Measurements from ENCODE around the gene CSF2RB. TPM values are rescaled to one million over a fixed set of nuclear protein-coding genes. Genes with fewer than 3 reads are reported as not detected.

Gene CSF2RB
- polyA plus RNA-seq, 2 of the 4 experiments (the other 2 are of a cell fraction) = not detected

GRCh38 chr22:36867695-36868094 is 45.7 kb upstream of the CSF2RB start:
- ATAC-seq (no peak), DNase-seq (ENCODE audit: low read depth in 1 of 2, low spot score in 1 of 2) (no peak), FAIRE-seq (no peak)
- Histone ChIP-seq H3K9me3 (no peaks in the 10 kb centered on the region), H3K27ac (no peak overlapping the region), H3K4me2 (no peak overlapping the region), H3K4me1 (no peaks in the 10 kb centered on the region), H3K4me3 (no peak overlapping the region)
- 72% methylated on average over 5 of the region's 5 CpGs for WGBS (ENCODE audit: missing lambda C conversion rate)
- no peak for TF ChIP-seq EHF (CRISPR knock-in tag; IDR thresholded peaks at IDR 0.05)
- TF ChIP-seq HDAC2 (IDR thresholded peaks at IDR 0.05) = no peak
- no peak for TF ChIP-seq BCL3 (IDR thresholded peaks at IDR 0.05)
- TF ChIP-seq HOXA7 (CRISPR knock-in tag; IDR thresholded peaks at IDR 0.05) = no peak
- no peak for TF ChIP-seq RARB (CRISPR knock-in tag; IDR thresholded peaks at IDR 0.05)
- no peak for TF ChIP-seq POLR2A (IDR thresholded peaks at IDR 0.05; ENCODE audit: low read length)
- TF ChIP-seq SREBF2 (IDR thresholded peaks at IDR 0.05) = no peak
- TF ChIP-seq ELK1 (IDR thresholded peaks at IDR 0.05; ENCODE audit: low read depth, low read length) = no peak
- no peak for TF ChIP-seq HES2 (IDR thresholded peaks at IDR 0.05)
- TF ChIP-seq FOXS1 (CRISPR knock-in tag; IDR thresholded peaks at IDR 0.05) = no peak
- POLR2A ChIA-PET = no interaction called here
- CTCF ChIA-PET = interaction anchor here (2.1 to 4.9 kb wide), 2 partner anchors 11 to 12 kb away, joined by 8 to 30 read pairs; no protein-coding TSS in a partner anchor

- FAIRE-seq (no peak), ATAC-seq (no peak), DNase-seq (ENCODE audit: low read depth in 1 of 2, low spot score in 1 of 2) (no peak)
- Histone ChIP-seq H3K9me3 (no peaks in the 10 kb centered on the region), H3K4me2 (no peak overlapping the region), H3K4me1 (peaks cover under 1% of the 10 kb centered on the region; the same call in 1 of the 3 replicates), H3K27ac (no peak overlapping the region), H3K4me3 (no peak overlapping the region)
- ChIA-PET POLR2A (no interaction called here), CTCF (interaction anchor here (1.3 to 4.9 kb wide), 3 partner anchors 11 to 109 kb away, joined by 5 to 30 read pairs (median 8); no protein-coding TSS in a partner anchor)
- no peak for TF ChIP-seq CTCF (IDR thresholded peaks at IDR 0.05)
- TF ChIP-seq RFX5 (IDR thresholded peaks at IDR 0.05) = no peak
- TF ChIP-seq PHF8 (IDR thresholded peaks at IDR 0.05; ENCODE audit: borderline replicate concordance, low read depth) = no peak
- no peak for TF ChIP-seq FOXS1 (CRISPR knock-in tag; IDR thresholded peaks at IDR 0.05)
- TF ChIP-seq SMC3 (IDR thresholded peaks at IDR 0.05) = no peak
- peak; percentile 11 for TF ChIP-seq ZFP36 (IDR thresholded peaks at IDR 0.05; ENCODE audit: borderline replicate concordance, partially characterized antibody)
- no peak for TF ChIP-seq USF2 (IDR thresholded peaks at IDR 0.05)
- 54% methylated on average over 5 of the region's 5 CpGs for WGBS (ENCODE audit: missing lambda C conversion rate)
Observed at GRCh38 chr22:36868546-36869181, 44.8 kb upstream of the CSF2RB start.

GRCh38 chr22:36870250-36870649 is 43.2 kb upstream of the CSF2RB start:
- DNase-seq (ENCODE audit: low read depth in 1 of 2, low spot score in 1 of 2) (peak; percentile 19 to 20), FAIRE-seq (no peak), ATAC-seq (no peak)
- Histone ChIP-seq H3K9me3 (no peaks in the 10 kb centered on the region), H3K27ac (no peak overlapping the region), H3K4me1 (peaks cover 4% of the 10 kb centered on the region; the same call in 1 of the 3 replicates), H3K4me2 (peak overlapping the region; percentile 21; the same call in 1 of the 3 replicates), H3K4me3 (no peak overlapping the region)
- 46% methylated on average over 8 of the region's 14 CpGs for WGBS (ENCODE audit: missing lambda C conversion rate)
- ChIA-PET POLR2A (no interaction called here), CTCF (interaction anchor here (1.5 to 4.9 kb wide), 2 partner anchors 14 kb away, joined by 3 to 30 read pairs; no protein-coding TSS in a partner anchor)
- TF ChIP-seq FOSB (CRISPR knock-in tag; IDR thresholded peaks at IDR 0.05) (no peak), NFE2L2 (conservative IDR thresholded peaks at IDR 0.05; ENCODE audit: low read length) (no peak), NR3C1 (IDR thresholded peaks at IDR 0.05) (no peak), CBX2 (IDR thresholded peaks at IDR 0.05; ENCODE audit: borderline replicate concordance, low read depth) (no peak), RCOR1 (IDR thresholded peaks at IDR 0.05; ENCODE audit: low read depth, low read length) (no peak), POLR2AphosphoS2 (conservative IDR thresholded peaks at IDR 0.05; ENCODE audit: low read length) (no peak), NPAS2 (CRISPR knock-in tag; IDR thresholded peaks at IDR 0.05; ENCODE audit: borderline replicate concordance) (no peak), TP53 (CRISPR knock-in tag; IDR thresholded peaks at IDR 0.05) (no peak), FOSL2 (IDR thresholded peaks at IDR 0.05) (no peak), FOSL2 (CRISPR knock-in tag; IDR thresholded peaks at IDR 0.05) (no peak), HES2 (IDR thresholded peaks at IDR 0.05) (no peak), JUN (IDR thresholded peaks at IDR 0.05) (no peak)
